Measurements from ENCODE around the gene NDST3.

NDST3 gene

GRCh38 chr4:118082182-118082581 lies 47.9 kb downstream of the NDST3 start:
- DNase-seq, result no peak

- DNase-seq, result no peak
Observed at GRCh38 chr4:118085700-118086099, 51.4 kb downstream of the NDST3 start.

GRCh38 chr4:118086344-118086743 lies 52.1 kb downstream of the NDST3 start:
- no peak for DNase-seq

GRCh38 chr4:118087366-118087765 lies 53.1 kb downstream of the NDST3 start:
- DNase-seq, result no peak

- DNase-seq, result no peak
Observed at GRCh38 chr4:118099106-118099505, 64.8 kb downstream of the NDST3 start.

- DNase-seq, result no peak
Observed at GRCh38 chr4:118102195-118102594, 67.9 kb downstream of the NDST3 start.

GRCh38 chr4:118112117-118113046 lies 78.1 kb downstream of the NDST3 start:
- DNase-seq, result no peak

- no peak for DNase-seq
Observed at GRCh38 chr4:118113220-118113619, 78.9 kb downstream of the NDST3 start.

GRCh38 chr4:118114720-118115119 lies 80.4 kb downstream of the NDST3 start:
- no peak for DNase-seq

GRCh38 chr4:118120120-118120760 lies 86.0 kb downstream of the NDST3 start:
- DNase-seq, result no peak

GRCh38 chr4:118124997-118125396 lies 90.7 kb downstream of the NDST3 start:
- no peak for DNase-seq

GRCh38 chr4:118139241-118139640 lies 105.0 kb downstream of the NDST3 start:
- no peak for DNase-seq

- no peak for DNase-seq
Observed at GRCh38 chr4:118141240-118141639, 107.0 kb downstream of the NDST3 start.

GRCh38 chr4:118154649-118155048 lies 120.4 kb downstream of the NDST3 start:
- no peak for DNase-seq

GRCh38 chr4:118155516-118155915 lies 121.2 kb downstream of the NDST3 start:
- no peak for DNase-seq

- no peak for DNase-seq
Observed at GRCh38 chr4:118158763-118159375, 124.6 kb downstream of the NDST3 start.

GRCh38 chr4:118167306-118167705 lies 133.0 kb downstream of the NDST3 start:
- DNase-seq, result no peak

- DNase-seq, result no peak
Observed at GRCh38 chr4:118171381-118171780, 137.1 kb downstream of the NDST3 start.

GRCh38 chr4:118173126-118173525 lies 138.8 kb downstream of the NDST3 start:
- DNase-seq, result no peak

- no peak for DNase-seq
Observed at GRCh38 chr4:118173956-118174725, 139.9 kb downstream of the NDST3 start.

- no peak for DNase-seq
Observed at GRCh38 chr4:118175506-118175905, 141.2 kb downstream of the NDST3 start.

- no peak for DNase-seq
Observed at GRCh38 chr4:118177126-118177525, 142.8 kb downstream of the NDST3 start.

GRCh38 chr4:118180776-118181175 lies 146.5 kb downstream of the NDST3 start:
- DNase-seq, result no peak

Measured in stimulated activated CD4-positive, alpha-beta T cell treated with anti-CD3 and anti-CD28 coated beads, Interleukin-2, amount 100 ng/mL, for 48 hours (primary cell).